Osteoblast (primary cell): ENCODE measurements around the gene CD99L2. TPM values are rescaled to one million over a fixed set of nuclear protein-coding genes. Genes with fewer than 3 reads are reported as not detected.

ENCODE experiments used
- DNase-seq: peaks from one replicate; pipeline ENCODE4 v3.0.0; 2011; ENCODE audit warnings: low spot score, mixed read lengths; ENCODE audit not compliant: insufficient read length; ENCODE audit errors: missing footprints
- H2AFZ ChIP-seq: 2 replicates; pipeline ENCODE4 v1.6.0; 2011; ENCODE audit warnings: mild to moderate bottlenecking, low read length
- H3K27ac ChIP-seq: 2 replicates; pipeline ENCODE4 v1.5.1; 2011; ENCODE audit warnings: mild to moderate bottlenecking, low read depth, low read length, moderate library complexity
- H3K27me3 ChIP-seq: 2 replicates; pipeline ENCODE4 v1.6.0; 2012; ENCODE audit warnings: mild to moderate bottlenecking, control low read depth, inconsistent platforms, low read length, moderate library complexity; ENCODE audit not compliant: insufficient read depth
- H3K36me3 ChIP-seq: 2 replicates; pipeline ENCODE4 v1.5.1; 2011; ENCODE audit warnings: mild to moderate bottlenecking, low read length, control low read depth, moderate library complexity; ENCODE audit not compliant: insufficient read depth
- H3K4me1 ChIP-seq: 2 replicates; pipeline ENCODE4 v1.5.1; 2011; ENCODE audit warnings: mild to moderate bottlenecking, low read length, control low read depth, moderate library complexity; ENCODE audit not compliant: insufficient read depth
- H3K4me2 ChIP-seq: 2 replicates; pipeline ENCODE4 v1.6.0; 2011; ENCODE audit warnings: mild to moderate bottlenecking, low read length; ENCODE audit not compliant: insufficient read depth
- H3K4me3 ChIP-seq: fragments of 200-600 bp; sonication (generic); 3 replicates; pipeline ENCODE4 v1.5.1; 2012; ENCODE audit warnings: mild to moderate bottlenecking, low read length, inconsistent platforms; ENCODE audit not compliant: insufficient read depth
- H3K79me2 ChIP-seq: 2 replicates; pipeline ENCODE4 v1.6.0; 2012; ENCODE audit warnings: mild to moderate bottlenecking, low read length, control low read depth, inconsistent platforms; ENCODE audit not compliant: insufficient read depth
- H3K9me3 ChIP-seq: 2 replicates; pipeline ENCODE4 v1.5.1; 2011; ENCODE audit warnings: low read depth, low read length, control low read depth
- H4K20me1 ChIP-seq: 2 replicates; pipeline ENCODE4 v1.6.0; 2012; ENCODE audit warnings: mild to moderate bottlenecking, low read length, control low read depth; ENCODE audit not compliant: insufficient read depth
- total RNA-seq: library from RNA; depleted of rRNA; stranded (reverse); fragments of >200 nt; gene quantifications from 2 replicates; pipeline ENCODE4 v1.2.3, GENCODE V29; 2012
- TF ChIP-seq, protein P1 (sequence below): IDR thresholded peaks from 2 replicates; pipeline ENCODE4 v1.5.1; 2011; ENCODE audit warnings: mild to moderate bottlenecking, low read depth, low read length, moderate library complexity; ENCODE audit errors: extremely low read depth

CD99L2 gene, protein sequence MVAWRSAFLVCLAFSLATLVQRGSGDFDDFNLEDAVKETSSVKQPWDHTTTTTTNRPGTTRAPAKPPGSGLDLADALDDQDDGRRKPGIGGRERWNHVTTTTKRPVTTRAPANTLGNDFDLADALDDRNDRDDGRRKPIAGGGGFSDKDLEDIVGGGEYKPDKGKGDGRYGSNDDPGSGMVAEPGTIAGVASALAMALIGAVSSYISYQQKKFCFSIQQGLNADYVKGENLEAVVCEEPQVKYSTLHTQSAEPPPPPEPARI
- 79.9 and 85.0 TPM in 2 replicates for total RNA-seq

DNA sequence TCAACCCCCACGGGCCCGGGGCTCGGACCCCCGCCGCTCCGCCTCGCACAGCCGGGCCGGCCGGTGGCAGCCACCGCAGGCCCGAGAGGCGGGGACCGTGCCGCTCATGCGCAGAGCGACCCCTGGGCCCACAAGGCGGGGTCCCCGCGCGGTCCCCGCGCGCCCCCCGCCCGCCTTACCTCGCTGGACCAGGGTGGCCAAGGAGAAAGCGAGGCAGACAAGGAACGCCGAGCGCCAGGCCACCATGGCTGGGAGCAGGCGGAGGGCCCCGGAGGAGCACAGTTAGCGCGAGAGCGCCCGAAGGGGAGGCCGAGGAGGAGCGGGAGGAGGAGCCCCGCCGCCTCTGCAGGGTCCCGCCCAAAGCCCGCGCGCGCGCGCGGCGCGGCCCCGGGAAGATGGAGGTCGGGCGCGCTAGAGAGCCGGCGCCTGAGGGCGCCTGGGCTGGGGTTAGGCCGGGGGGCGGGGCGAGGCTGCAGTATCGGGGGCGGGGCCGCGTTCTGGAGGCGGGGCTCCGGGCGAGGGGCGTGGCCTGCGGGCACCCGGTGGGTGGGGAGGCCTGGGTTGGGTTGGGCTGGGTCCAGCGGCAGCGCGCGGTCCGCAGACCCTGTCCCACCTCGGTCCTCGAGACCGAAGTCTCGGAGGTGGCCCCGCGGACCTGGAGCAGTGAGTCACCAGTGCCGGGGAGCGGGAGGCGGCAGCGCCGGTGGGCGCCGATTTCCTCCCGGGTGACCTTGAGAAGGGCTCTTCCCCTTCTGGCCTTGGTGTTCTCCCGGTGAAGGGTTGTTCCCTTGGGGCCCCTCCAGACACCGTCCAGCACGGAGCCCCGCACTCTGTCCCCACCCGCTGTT, at the start of gene CD99L2:
Gene CD99L2, minus strand, starts transcription at position 326 of the 848 bp plus-strand sequence. Its CDS starts 80 bp downstream, at position 246.
- H3K27me3 ChIP-seq, result no peaks in the 10 kb centered on the region
- H2AFZ ChIP-seq, result peak within 1 kb of the TSS; percentile 77
- TF ChIP-seq, protein P1, sequence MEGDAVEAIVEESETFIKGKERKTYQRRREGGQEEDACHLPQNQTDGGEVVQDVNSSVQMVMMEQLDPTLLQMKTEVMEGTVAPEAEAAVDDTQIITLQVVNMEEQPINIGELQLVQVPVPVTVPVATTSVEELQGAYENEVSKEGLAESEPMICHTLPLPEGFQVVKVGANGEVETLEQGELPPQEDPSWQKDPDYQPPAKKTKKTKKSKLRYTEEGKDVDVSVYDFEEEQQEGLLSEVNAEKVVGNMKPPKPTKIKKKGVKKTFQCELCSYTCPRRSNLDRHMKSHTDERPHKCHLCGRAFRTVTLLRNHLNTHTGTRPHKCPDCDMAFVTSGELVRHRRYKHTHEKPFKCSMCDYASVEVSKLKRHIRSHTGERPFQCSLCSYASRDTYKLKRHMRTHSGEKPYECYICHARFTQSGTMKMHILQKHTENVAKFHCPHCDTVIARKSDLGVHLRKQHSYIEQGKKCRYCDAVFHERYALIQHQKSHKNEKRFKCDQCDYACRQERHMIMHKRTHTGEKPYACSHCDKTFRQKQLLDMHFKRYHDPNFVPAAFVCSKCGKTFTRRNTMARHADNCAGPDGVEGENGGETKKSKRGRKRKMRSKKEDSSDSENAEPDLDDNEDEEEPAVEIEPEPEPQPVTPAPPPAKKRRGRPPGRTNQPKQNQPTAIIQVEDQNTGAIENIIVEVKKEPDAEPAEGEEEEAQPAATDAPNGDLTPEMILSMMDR, result no peak
- H3K36me3 ChIP-seq, result no peaks in the 10 kb centered on the region
- no peaks in the 10 kb centered on the region for H3K9me3 ChIP-seq
- peaks cover 4% of the 10 kb centered on the region for H4K20me1 ChIP-seq
- H3K4me2 ChIP-seq, result peak within 1 kb of the TSS; percentile 87
- peak within 1 kb of the TSS; percentile 77 for H3K4me3 ChIP-seq
- H3K4me1 ChIP-seq, result no peaks in the 10 kb centered on the region
- H3K79me2 ChIP-seq, result peaks cover 22% of the 10 kb centered on the region
- H3K27ac ChIP-seq, result peak within 1 kb of the TSS; percentile 53
- DNase-seq, result peak; percentile 99

DNA sequence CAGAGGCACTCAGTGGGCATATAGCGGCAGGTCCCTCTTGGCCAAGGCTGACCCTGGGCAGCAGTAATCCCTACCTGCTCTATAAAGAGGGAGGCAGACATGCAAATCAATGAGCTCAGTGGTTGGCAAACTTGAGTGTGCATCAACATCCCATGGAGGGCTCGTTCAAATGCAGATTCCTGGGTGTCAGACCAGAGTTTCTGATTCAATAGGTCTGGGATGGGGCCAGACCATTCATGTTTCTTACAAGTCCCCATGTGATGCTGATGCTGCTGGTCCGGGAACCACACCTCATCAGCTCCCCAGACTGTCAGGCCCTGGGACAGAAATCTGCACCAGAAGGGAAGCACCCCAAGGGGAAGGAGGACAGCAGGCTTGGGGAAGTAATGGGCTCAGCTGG, 45.8 kb upstream of the CD99L2 start:
- H3K9me3 ChIP-seq, result no peaks in the 10 kb centered on the region
- H2AFZ ChIP-seq, result no peak overlapping the region
- no peaks in the 10 kb centered on the region for H3K4me1 ChIP-seq
- no peak overlapping the region for H3K4me3 ChIP-seq
- no peaks in the 10 kb centered on the region for H4K20me1 ChIP-seq
- TF ChIP-seq, protein P1, result no peak
- no peaks in the 10 kb centered on the region for H3K36me3 ChIP-seq
- DNase-seq, result no peak
- no peaks in the 10 kb centered on the region for H3K79me2 ChIP-seq
- no peak overlapping the region for H3K4me2 ChIP-seq
- no peaks in the 10 kb centered on the region for H3K27me3 ChIP-seq
- no peak overlapping the region for H3K27ac ChIP-seq

DNA sequence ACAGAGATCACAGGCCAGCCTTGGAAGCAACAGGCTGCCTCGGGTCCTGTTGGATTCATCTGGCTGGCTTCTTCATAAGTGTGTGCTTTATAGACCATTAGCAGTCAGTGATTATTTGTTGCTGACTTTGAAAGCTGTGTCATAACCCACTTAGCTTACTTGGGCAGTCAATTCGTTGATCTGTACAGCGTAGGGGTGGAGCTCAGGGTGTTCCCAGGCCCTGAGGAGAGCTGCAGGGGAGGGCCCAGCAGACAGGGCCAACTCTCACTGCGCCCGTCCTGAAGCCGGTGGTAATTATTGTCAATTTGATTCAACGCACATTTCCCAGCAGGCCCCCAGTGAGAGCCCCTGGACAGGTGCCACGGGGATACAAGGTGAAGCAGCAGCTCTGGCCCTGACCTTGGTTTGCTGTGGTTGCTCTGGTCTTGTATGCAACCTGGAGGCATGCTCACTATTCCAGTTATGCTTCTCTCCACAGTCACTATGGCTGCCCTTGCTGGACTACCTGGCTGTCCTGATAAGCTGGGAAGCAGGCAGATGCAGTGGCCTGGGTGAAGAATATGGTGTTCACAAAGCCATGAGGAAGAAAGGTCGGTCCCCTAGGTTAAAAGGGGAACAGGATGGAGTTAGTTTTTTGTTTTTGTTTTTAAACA, 44.6 kb upstream of the CD99L2 start:
- H3K27me3 ChIP-seq, result no peaks in the 10 kb centered on the region
- H3K27ac ChIP-seq, result no peak overlapping the region
- DNase-seq, result no peak
- TF ChIP-seq, protein P1, result no peak
- no peaks in the 10 kb centered on the region for H3K36me3 ChIP-seq
- H3K4me2 ChIP-seq, result no peak overlapping the region
- H3K4me3 ChIP-seq, result no peak overlapping the region
- no peaks in the 10 kb centered on the region for H3K9me3 ChIP-seq
- no peaks in the 10 kb centered on the region for H3K4me1 ChIP-seq
- no peak overlapping the region for H2AFZ ChIP-seq
- H3K79me2 ChIP-seq, result no peaks in the 10 kb centered on the region
- no peaks in the 10 kb centered on the region for H4K20me1 ChIP-seq
